Astrocyte (in vitro differentiated cells and primary cell): ENCODE measurements around the gene KCNK5. TPM values are rescaled to one million over a fixed set of nuclear protein-coding genes. Genes with fewer than 3 reads are reported as not detected.

Experiments used
- DNase-seq: peaks from one replicate; pipeline ENCODE4 v3.0.0-alpha.2; 2010; ENCODE audit warnings: low read depth
- FAIRE-seq: peaks from 2 replicates; lab custom pipeline; 2011; peaks lifted over from hg19 to GRCh38; lab: Jason Lieb, UNC
- H2AFZ ChIP-seq: 2 replicates; pipeline ENCODE4 v1.6.0; 2012; ENCODE audit warnings: low read depth, low read length, inconsistent platforms
- H3K27ac ChIP-seq: 2 replicates; pipeline ENCODE4 v1.5.1; 2011; ENCODE audit warnings: low read depth, low read length, inconsistent platforms
- H3K27me3 ChIP-seq: 2 replicates; pipeline ENCODE4 v1.6.0; 2011; ENCODE audit warnings: low read length, inconsistent platforms; ENCODE audit not compliant: insufficient read depth
- H3K36me3 ChIP-seq: 2 replicates; pipeline ENCODE4 v1.5.1; 2011; ENCODE audit warnings: low read length, inconsistent platforms; ENCODE audit not compliant: insufficient read depth
- H3K4me1 ChIP-seq: 2 replicates; pipeline ENCODE4 v1.5.1; 2011; ENCODE audit warnings: low read length, inconsistent platforms; ENCODE audit not compliant: insufficient read depth
- H3K4me2 ChIP-seq: 2 replicates; pipeline ENCODE4 v1.6.0; 2012; ENCODE audit warnings: low read length, inconsistent platforms
- H3K4me3 ChIP-seq: 2 replicates; pipeline ENCODE4 v1.5.1; 2011; ENCODE audit warnings: low read depth, mild to moderate bottlenecking, low read length, inconsistent platforms; ENCODE audit not compliant: insufficient read depth
- H3K79me2 ChIP-seq: 2 replicates; pipeline ENCODE4 v1.6.0; 2012; ENCODE audit warnings: mild to moderate bottlenecking, low read length, inconsistent platforms; ENCODE audit not compliant: insufficient read depth
- H3K9ac ChIP-seq: 2 replicates; pipeline ENCODE4 v1.6.0; 2012; ENCODE audit warnings: mild to moderate bottlenecking, low read length, inconsistent platforms
- H3K9me3 ChIP-seq: 2 replicates; pipeline ENCODE4 v1.5.1; 2012; ENCODE audit warnings: low read depth, mild to moderate bottlenecking, low read length, inconsistent platforms; ENCODE audit not compliant: insufficient read depth
- H4K20me1 ChIP-seq: 2 replicates; pipeline ENCODE4 v1.6.0; 2012; ENCODE audit warnings: low read length, inconsistent platforms; ENCODE audit not compliant: insufficient read depth
- H3K27ac Mint-ChIP-seq: one replicate; pipeline ENCODE4 v1.8.0; 2021; ENCODE audit warnings: mild to moderate bottlenecking, mixed read lengths; ENCODE audit not compliant: unreplicated experiment
- H3K27me3 Mint-ChIP-seq: one replicate; pipeline ENCODE4 v1.8.0; 2021; ENCODE audit warnings: low read depth, mixed read lengths; ENCODE audit not compliant: unreplicated experiment
- H3K36me3 Mint-ChIP-seq: one replicate; pipeline ENCODE4 v1.8.0; 2021; ENCODE audit warnings: low read depth, mixed read lengths; ENCODE audit not compliant: unreplicated experiment
- H3K4me1 Mint-ChIP-seq: one replicate; pipeline ENCODE4 v1.8.0; 2021; ENCODE audit warnings: low read depth, mixed read lengths; ENCODE audit not compliant: unreplicated experiment
- H3K4me3 Mint-ChIP-seq: one replicate; pipeline ENCODE4 v1.8.0; 2021; ENCODE audit warnings: mild to moderate bottlenecking, moderate library complexity, mixed read lengths; ENCODE audit not compliant: unreplicated experiment
- H3K9me3 Mint-ChIP-seq: one replicate; pipeline ENCODE4 v1.8.0; 2021; ENCODE audit warnings: mild to moderate bottlenecking, mixed read lengths; ENCODE audit not compliant: unreplicated experiment
- EZH2 ChIP-seq: IDR thresholded peaks from 2 replicates; pipeline ENCODE4 v1.6.1; 2012; ENCODE audit warnings: mild to moderate bottlenecking, low read length, inconsistent platforms; ENCODE audit not compliant: insufficient read depth
- total RNA-seq: library from RNA; stranded (reverse); gene quantifications from 2 replicates; pipeline ENCODE4 v1.2.1, GENCODE V29; 2021
- TF ChIP-seq, protein P1 (sequence below): IDR thresholded peaks from 2 replicates; pipeline ENCODE4 v1.5.1; 2011; ENCODE audit warnings: low read depth, mild to moderate bottlenecking, inconsistent platforms, low read length, moderate library complexity; ENCODE audit not compliant: insufficient read depth

Gene KCNK5
- total RNA-seq, 1 donor from 2014 or later, result 0.14 TPM

DNA sequence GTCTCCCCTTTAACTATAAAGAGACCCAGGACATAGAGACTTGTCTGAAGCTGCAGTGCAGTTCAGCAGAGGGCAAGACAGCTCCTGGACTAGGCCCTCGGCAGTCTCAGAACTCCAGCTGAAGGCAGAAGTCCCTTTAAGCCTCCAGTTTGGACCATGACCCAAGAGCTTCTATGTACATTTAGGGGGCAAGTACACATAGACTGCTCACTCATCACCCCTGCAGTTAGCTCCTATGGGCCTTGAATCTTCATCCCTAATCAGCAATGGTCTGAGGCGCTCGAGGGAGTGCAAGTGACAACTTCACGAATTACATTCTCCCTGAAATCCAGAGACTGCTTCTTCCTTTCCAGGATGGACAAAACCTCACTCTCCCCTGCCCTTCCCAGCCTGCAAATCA lies 47.4 kb downstream of the KCNK5 start:
- H4K20me1 ChIP-seq, result no peaks in the 10 kb centered on the region
- Mint-ChIP-seq H3K27ac (no peak overlapping the region), H3K4me3 (no peak overlapping the region), H3K27me3 (peaks cover 16% of the 10 kb centered on the region), H3K36me3 (peaks cover 2% of the 10 kb centered on the region), H3K9me3 (peaks cover 12% of the 10 kb centered on the region), H3K4me1 (no peaks in the 10 kb centered on the region)
- H3K9me3 ChIP-seq, result no peaks in the 10 kb centered on the region
- FAIRE-seq (no peak), DNase-seq (no peak)
- no peak overlapping the region for H3K4me3 ChIP-seq
- no peak overlapping the region for H2AFZ ChIP-seq
- H3K4me1 ChIP-seq, result no peaks in the 10 kb centered on the region
- no peak overlapping the region for H3K27ac ChIP-seq
- TF ChIP-seq, protein P1, sequence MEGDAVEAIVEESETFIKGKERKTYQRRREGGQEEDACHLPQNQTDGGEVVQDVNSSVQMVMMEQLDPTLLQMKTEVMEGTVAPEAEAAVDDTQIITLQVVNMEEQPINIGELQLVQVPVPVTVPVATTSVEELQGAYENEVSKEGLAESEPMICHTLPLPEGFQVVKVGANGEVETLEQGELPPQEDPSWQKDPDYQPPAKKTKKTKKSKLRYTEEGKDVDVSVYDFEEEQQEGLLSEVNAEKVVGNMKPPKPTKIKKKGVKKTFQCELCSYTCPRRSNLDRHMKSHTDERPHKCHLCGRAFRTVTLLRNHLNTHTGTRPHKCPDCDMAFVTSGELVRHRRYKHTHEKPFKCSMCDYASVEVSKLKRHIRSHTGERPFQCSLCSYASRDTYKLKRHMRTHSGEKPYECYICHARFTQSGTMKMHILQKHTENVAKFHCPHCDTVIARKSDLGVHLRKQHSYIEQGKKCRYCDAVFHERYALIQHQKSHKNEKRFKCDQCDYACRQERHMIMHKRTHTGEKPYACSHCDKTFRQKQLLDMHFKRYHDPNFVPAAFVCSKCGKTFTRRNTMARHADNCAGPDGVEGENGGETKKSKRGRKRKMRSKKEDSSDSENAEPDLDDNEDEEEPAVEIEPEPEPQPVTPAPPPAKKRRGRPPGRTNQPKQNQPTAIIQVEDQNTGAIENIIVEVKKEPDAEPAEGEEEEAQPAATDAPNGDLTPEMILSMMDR, result no peak
- H3K27me3 ChIP-seq, result no peaks in the 10 kb centered on the region
- H3K9ac ChIP-seq, result no peak overlapping the region
- H3K4me2 ChIP-seq, result no peak overlapping the region
- no peaks in the 10 kb centered on the region for H3K79me2 ChIP-seq
- no peaks in the 10 kb centered on the region for H3K36me3 ChIP-seq

- H3K79me2 ChIP-seq, result no peaks in the 10 kb centered on the region
- no peak overlapping the region for H2AFZ ChIP-seq
- no peak overlapping the region for H3K4me2 ChIP-seq
- Mint-ChIP-seq H3K4me3 (no peak overlapping the region), H3K36me3 (peaks cover 2% of the 10 kb centered on the region), H3K27me3 (peaks cover 12% of the 10 kb centered on the region), H3K9me3 (peaks cover 14% of the 10 kb centered on the region), H3K27ac (no peak overlapping the region), H3K4me1 (no peaks in the 10 kb centered on the region)
- no peaks in the 10 kb centered on the region for H3K36me3 ChIP-seq
- no peaks in the 10 kb centered on the region for H4K20me1 ChIP-seq
- no peak overlapping the region for H3K9ac ChIP-seq
- DNase-seq (no peak), FAIRE-seq (no peak)
- no peaks in the 10 kb centered on the region for H3K9me3 ChIP-seq
- no peak for TF ChIP-seq EZH2
- TF ChIP-seq, protein P1, result no peak
- H3K27ac ChIP-seq, result no peak overlapping the region
- no peaks in the 10 kb centered on the region for H3K4me1 ChIP-seq
- H3K27me3 ChIP-seq, result no peaks in the 10 kb centered on the region
- H3K4me3 ChIP-seq, result no peak overlapping the region
These were observed 47.9 kb downstream of the KCNK5 start for GRCh38 chr6:39181333-39181732.

DNA sequence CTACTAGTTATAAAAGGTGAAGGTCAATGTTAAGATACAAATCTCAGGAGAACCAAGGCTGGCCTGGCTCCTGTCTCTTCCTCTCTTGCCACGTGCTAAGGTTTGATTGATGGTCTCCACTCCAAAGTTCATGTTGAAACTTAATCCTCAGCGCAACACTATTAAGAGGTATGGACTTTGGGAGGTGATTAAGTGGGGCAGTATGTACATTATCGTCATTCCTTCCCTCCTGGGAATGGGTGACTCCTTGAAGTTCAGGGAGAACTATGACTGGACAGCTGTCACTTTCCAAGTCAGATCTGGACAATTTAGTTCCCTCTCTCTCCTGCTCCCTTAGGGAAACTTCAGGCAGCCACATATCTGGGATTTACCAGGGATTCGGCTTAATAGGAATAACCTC lies 50.5 kb downstream of the KCNK5 start:
- DNase-seq, result no peak
- Mint-ChIP-seq H3K4me3 (no peak overlapping the region), H3K27me3 (peaks cover 6% of the 10 kb centered on the region), H3K36me3 (no peaks in the 10 kb centered on the region), H3K9me3 (peaks cover 14% of the 10 kb centered on the region), H3K27ac (no peak overlapping the region), H3K4me1 (no peaks in the 10 kb centered on the region)
- no peaks in the 10 kb centered on the region for H3K4me1 ChIP-seq
- H3K27me3 ChIP-seq, result no peaks in the 10 kb centered on the region
- H2AFZ ChIP-seq, result no peak overlapping the region
- no peak overlapping the region for H3K9ac ChIP-seq
- no peak overlapping the region for H3K4me2 ChIP-seq
- no peaks in the 10 kb centered on the region for H3K9me3 ChIP-seq
- H3K27ac ChIP-seq, result no peak overlapping the region
- no peak for FAIRE-seq
- no peak overlapping the region for H3K4me3 ChIP-seq
- H3K36me3 ChIP-seq, result no peaks in the 10 kb centered on the region
- no peaks in the 10 kb centered on the region for H4K20me1 ChIP-seq
- TF ChIP-seq, protein P1, result no peak
- no peak for TF ChIP-seq EZH2
- no peaks in the 10 kb centered on the region for H3K79me2 ChIP-seq
